PC-9 (cell line): Measurements from ENCODE around the gene TAL1.

Source experiments
- EZH2 ChIP-seq: fragments of 200-600 bp; sonication (generic); IDR thresholded peaks from 2 replicates; pipeline ENCODE4 v1.8.0; 2017; ENCODE audit warnings: antibody characterized with exemption, low read depth
- TF ChIP-seq, protein P1 (sequence below): fragments of 200-600 bp; sonication (generic); conservative IDR thresholded peaks from 2 replicates; pipeline ENCODE4 v1.6.1; 2017; ENCODE audit warnings: mixed run types, antibody characterized with exemption, mild to moderate bottlenecking, moderate library complexity

DNA sequence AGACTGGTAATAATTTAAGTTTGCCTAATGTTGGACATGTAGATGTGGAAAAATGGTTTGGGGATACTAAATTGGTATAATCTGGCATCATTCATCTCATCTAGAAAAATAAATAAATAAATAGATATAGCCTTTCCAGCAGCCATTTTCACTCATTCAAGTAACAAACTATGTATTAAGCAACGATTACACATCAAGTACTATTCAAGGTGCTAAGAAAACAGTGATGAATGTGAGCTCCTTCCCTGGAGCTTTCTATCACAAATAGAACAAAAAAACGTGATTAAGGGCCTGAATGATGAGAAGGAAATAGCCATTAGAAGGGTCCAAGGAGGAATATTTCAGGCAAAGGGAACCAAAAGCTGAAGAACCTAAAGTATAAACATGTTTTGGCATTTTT is 44.8 kb upstream of the TAL1 start:
- TF ChIP-seq, protein P1, sequence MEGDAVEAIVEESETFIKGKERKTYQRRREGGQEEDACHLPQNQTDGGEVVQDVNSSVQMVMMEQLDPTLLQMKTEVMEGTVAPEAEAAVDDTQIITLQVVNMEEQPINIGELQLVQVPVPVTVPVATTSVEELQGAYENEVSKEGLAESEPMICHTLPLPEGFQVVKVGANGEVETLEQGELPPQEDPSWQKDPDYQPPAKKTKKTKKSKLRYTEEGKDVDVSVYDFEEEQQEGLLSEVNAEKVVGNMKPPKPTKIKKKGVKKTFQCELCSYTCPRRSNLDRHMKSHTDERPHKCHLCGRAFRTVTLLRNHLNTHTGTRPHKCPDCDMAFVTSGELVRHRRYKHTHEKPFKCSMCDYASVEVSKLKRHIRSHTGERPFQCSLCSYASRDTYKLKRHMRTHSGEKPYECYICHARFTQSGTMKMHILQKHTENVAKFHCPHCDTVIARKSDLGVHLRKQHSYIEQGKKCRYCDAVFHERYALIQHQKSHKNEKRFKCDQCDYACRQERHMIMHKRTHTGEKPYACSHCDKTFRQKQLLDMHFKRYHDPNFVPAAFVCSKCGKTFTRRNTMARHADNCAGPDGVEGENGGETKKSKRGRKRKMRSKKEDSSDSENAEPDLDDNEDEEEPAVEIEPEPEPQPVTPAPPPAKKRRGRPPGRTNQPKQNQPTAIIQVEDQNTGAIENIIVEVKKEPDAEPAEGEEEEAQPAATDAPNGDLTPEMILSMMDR: no peak
- TF ChIP-seq EZH2: no peak
